ENCODE data around the gene CNBD2. TPM values are rescaled to one million over a fixed set of nuclear protein-coding genes. Genes with fewer than 3 reads are reported as not detected.
"Not testable (repeated sequence)": the region's sequence is repeated elsewhere in the genome, so short reads cannot be mapped to it uniquely, and the experiment has no call there.

Gene CNBD2
- total and polyA plus RNA-seq, 4 donors: 1.7 to 13.6 (median 5.4) TPM

DNA sequence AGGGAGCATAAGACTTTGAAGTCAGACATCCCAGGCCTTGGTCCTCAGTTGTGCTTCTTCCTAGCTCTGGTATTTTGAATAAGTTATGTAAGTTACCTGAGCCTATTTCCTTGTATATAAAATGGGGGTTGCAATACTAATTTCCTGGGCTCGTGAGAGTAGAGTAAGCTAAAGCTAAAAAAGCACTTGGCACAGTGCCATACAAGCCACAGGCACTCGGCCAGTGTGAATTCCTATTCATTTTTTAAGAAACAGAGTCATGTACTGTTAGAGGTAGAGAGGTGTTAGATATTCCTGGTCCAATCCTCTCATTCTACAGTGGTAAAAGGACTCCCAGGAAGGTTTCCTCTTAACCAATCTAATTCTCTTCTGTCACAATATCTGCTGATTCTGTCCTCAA lies 106.6 kb downstream of the CNBD2 start:
- Histone ChIP-seq H3K36me3 (ENCODE audit: control insufficient read depth in 4 of 4, insufficient read depth in 4 of 4, low read length in 4 of 4) (no peaks in the 10 kb centered on the region), H3K27me3 (ENCODE audit: control insufficient read depth in 3 of 3, insufficient read depth in 3 of 3, low read length in 2 of 3) (no peaks in the 10 kb centered on the region), H3K9ac (ENCODE audit: insufficient read depth in 1 of 2, low read length in 2 of 2) (no peak overlapping the region), H3K4me1 (ENCODE audit: control insufficient read depth in 5 of 5, insufficient read depth in 5 of 5, low read length in 5 of 5) (peaks cover 0 to 3% (median 0%) of the 10 kb centered on the region in 5 donors), H3K27ac (ENCODE audit: low read depth in 1 of 2, low read length in 1 of 2) (no peak overlapping the region), H3K9me3 (ENCODE audit: control insufficient read depth in 4 of 4, insufficient read depth in 3 of 4, low read length in 3 of 4) (no peaks in the 10 kb centered on the region), H3K4me3 (no peak overlapping the region)
- ATAC-seq (ENCODE audit: insufficient read depth, low FRiP score) (no peak), DNase-seq (peak in 1 of 3 donors; percentile 51)
- TF ChIP-seq, protein P1, sequence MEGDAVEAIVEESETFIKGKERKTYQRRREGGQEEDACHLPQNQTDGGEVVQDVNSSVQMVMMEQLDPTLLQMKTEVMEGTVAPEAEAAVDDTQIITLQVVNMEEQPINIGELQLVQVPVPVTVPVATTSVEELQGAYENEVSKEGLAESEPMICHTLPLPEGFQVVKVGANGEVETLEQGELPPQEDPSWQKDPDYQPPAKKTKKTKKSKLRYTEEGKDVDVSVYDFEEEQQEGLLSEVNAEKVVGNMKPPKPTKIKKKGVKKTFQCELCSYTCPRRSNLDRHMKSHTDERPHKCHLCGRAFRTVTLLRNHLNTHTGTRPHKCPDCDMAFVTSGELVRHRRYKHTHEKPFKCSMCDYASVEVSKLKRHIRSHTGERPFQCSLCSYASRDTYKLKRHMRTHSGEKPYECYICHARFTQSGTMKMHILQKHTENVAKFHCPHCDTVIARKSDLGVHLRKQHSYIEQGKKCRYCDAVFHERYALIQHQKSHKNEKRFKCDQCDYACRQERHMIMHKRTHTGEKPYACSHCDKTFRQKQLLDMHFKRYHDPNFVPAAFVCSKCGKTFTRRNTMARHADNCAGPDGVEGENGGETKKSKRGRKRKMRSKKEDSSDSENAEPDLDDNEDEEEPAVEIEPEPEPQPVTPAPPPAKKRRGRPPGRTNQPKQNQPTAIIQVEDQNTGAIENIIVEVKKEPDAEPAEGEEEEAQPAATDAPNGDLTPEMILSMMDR (IDR thresholded peaks at IDR 0.05; ENCODE audit: control extremely low read depth, extremely low read depth): no peak
- WGBS, 2 donors: 18 to 35% methylated on average over 2 of the region's 2 CpGs

DNA sequence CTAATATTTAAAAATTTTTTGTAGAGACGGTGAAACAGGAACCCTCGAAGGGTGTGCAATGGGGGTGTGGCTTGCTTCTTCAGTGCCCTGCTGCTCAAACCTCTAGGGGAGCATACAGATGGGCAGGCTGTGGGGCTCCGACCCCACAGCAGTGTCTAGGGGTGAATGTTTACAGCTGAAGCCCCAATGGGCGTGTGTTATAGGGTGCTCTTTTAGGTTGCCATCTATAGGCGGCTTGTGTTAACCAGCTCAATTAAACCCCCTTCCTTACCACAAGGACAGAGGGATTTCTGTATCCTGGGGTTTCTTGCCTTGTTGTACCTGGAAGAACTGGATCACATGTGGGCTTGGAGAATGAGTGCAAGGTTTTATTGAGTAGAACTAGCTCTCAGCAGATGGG lies 109.4 kb downstream of the CNBD2 start:
- DNase-seq; H3K27ac ChIP-seq (ENCODE audit: low read depth in 1 of 2, low read length in 1 of 2); H3K4me3 ChIP-seq; H3K9ac ChIP-seq (ENCODE audit: insufficient read depth in 1 of 2, low read length in 2 of 2); H3K36me3 ChIP-seq (ENCODE audit: control insufficient read depth in 4 of 4, insufficient read depth in 4 of 4, low read length in 4 of 4); H3K27me3 ChIP-seq (ENCODE audit: control insufficient read depth in 3 of 3, insufficient read depth in 3 of 3, low read length in 2 of 3); H3K9me3 ChIP-seq (ENCODE audit: control insufficient read depth in 4 of 4, insufficient read depth in 3 of 4, low read length in 3 of 4); H3K4me1 ChIP-seq (ENCODE audit: control insufficient read depth in 5 of 5, insufficient read depth in 5 of 5, low read length in 5 of 5); ATAC-seq (ENCODE audit: insufficient read depth, low FRiP score): not testable (repeated sequence)
- 44 to 55% methylated on average over 5 of the region's 5 CpGs for WGBS, 2 donors

DNA sequence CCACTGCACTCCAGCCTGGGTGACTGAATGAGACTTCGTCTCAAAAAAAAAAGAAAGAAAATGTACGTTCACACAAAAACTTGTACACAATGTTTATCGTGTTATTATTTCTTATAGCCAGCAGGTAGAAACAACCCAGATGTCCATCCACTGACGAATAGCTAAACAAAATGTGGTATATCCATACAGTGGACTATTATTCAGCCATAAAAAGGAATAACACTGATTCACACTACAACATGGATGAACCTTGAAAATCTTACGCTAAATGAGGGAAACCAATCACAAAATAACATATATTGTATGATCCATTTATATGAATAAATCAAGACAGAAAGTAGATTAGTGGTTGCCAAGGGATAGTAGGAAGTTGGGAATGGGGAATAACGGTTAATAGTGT lies 111.1 kb downstream of the CNBD2 start:
- no peaks in the 10 kb centered on the region for H3K4me1 ChIP-seq (ENCODE audit: control insufficient read depth in 5 of 5, insufficient read depth in 5 of 5, low read length in 5 of 5)
- WGBS, 2 donors: 95 to 97% methylated on average over 6 of the region's 6 CpGs
- H3K27me3 ChIP-seq (ENCODE audit: control insufficient read depth in 3 of 3, insufficient read depth in 3 of 3, low read length in 2 of 3): no peaks in the 10 kb centered on the region
- TF ChIP-seq, protein P1 (IDR thresholded peaks at IDR 0.05; ENCODE audit: control extremely low read depth, extremely low read depth): no peak
- ATAC-seq (ENCODE audit: insufficient read depth, low FRiP score) (no peak), DNase-seq (no peak)
- no peaks in the 10 kb centered on the region for H3K9me3 ChIP-seq (ENCODE audit: control insufficient read depth in 4 of 4, insufficient read depth in 3 of 4, low read length in 3 of 4)
- H3K36me3 ChIP-seq (ENCODE audit: control insufficient read depth in 4 of 4, insufficient read depth in 4 of 4, low read length in 4 of 4): no peaks in the 10 kb centered on the region
- H3K4me3 ChIP-seq: no peak overlapping the region
- H3K27ac ChIP-seq (ENCODE audit: low read depth in 1 of 2, low read length in 1 of 2): no peak overlapping the region
- H3K9ac ChIP-seq (ENCODE audit: insufficient read depth in 1 of 2, low read length in 2 of 2): no peak overlapping the region

DNA sequence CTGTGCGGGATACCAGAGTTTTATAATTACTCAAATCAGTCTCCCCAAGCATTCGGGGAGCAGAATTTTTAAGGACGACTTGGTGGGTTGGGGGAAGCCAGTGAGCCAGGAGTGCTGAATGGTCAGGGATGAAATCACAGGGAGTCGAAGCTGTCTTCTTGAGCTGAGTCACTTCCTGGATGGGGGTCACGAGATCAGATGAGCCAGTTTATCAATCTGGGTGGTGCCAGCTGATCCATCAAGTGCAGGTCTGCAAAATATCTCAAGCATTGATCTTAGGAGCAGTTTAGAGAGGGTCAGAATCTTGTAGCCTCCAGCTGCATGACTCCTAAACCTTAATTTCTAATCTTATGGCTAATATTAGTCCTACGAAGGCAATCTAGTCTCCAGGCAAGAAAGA lies 111.6 kb downstream of the CNBD2 start:
- 64 to 67% methylated on average over 6 of the region's 6 CpGs for WGBS, 2 donors
- not testable (repeated sequence) for DNase-seq; H3K9me3 ChIP-seq (ENCODE audit: control insufficient read depth in 4 of 4, insufficient read depth in 3 of 4, low read length in 3 of 4)

More for the DNA sequence above, 111.6 kb downstream of the CNBD2 start:
- H3K4me1 ChIP-seq (ENCODE audit: control insufficient read depth in 5 of 5, insufficient read depth in 5 of 5, low read length in 5 of 5); H3K36me3 ChIP-seq (ENCODE audit: control insufficient read depth in 4 of 4, insufficient read depth in 4 of 4, low read length in 4 of 4); H3K9ac ChIP-seq (ENCODE audit: insufficient read depth in 1 of 2, low read length in 2 of 2); H3K27me3 ChIP-seq (ENCODE audit: control insufficient read depth in 3 of 3, insufficient read depth in 3 of 3, low read length in 2 of 3); H3K27ac ChIP-seq (ENCODE audit: low read depth in 1 of 2, low read length in 1 of 2); H3K4me3 ChIP-seq; ATAC-seq (ENCODE audit: insufficient read depth, low FRiP score): not testable (repeated sequence)

Small RNAs within 50 kb of the gene (small RNA-seq; reads per million reads assigned to genes)
- gene RNU6-937P (ENCODE audit: low replicate concordance): not detected

Other genes with a start within 250 kb of the CNBD2 start
- gene RBM39, start 226.3 kb upstream of the CNBD2 start, total RNA-seq: 100 to 1,000 TPM; 230 to 689 TPM
- 100 to 1,000 TPM; 162 to 481 TPM for gene RBM39, start 226.3 kb upstream of the CNBD2 start, polyA plus RNA-seq
- 10 to 100 TPM; 46.5 to 51.5 TPM for gene PHF20, start 196.6 kb upstream of the CNBD2 start, total RNA-seq
- 10 to 100 TPM; 17.5 to 18.7 TPM for gene PHF20, start 196.6 kb upstream of the CNBD2 start, polyA plus RNA-seq
- 10 to 100 TPM; 34.6 to 86.5 TPM for gene SCAND1, start 14.1 kb upstream of the CNBD2 start, total RNA-seq
- 100 to 1,000 TPM; 108 to 279 TPM for gene SCAND1, start 14.1 kb upstream of the CNBD2 start, polyA plus RNA-seq
- 10 to 100 TPM; 50.1 to 61.9 TPM for gene EPB41L1, start 186.2 kb downstream of the CNBD2 start, total RNA-seq
- gene EPB41L1, start 186.2 kb downstream of the CNBD2 start, polyA plus RNA-seq: 10 to 100 TPM; 13.5 to 15.5 TPM